Measurements from ENCODE around the gene CCDC97. TPM values are rescaled to one million over a fixed set of nuclear protein-coding genes. Genes with fewer than 3 reads are reported as not detected.

Gene CCDC97
- total RNA-seq, 2 donors from 2014 or later = 28.8 to 33.4 TPM

- peak; percentile 3 to 11 for ATAC-seq (replicated peaks in 1 of 2)
- Mint-ChIP-seq H3K27me3 (ENCODE audit: low read depth) (no peaks in the 10 kb centered on the region), H3K36me3 (ENCODE audit: insufficient read depth in 2 of 2) (peaks cover 12 to 19% of the 10 kb centered on the region in 2 donors), H3K4me3 (no peak overlapping the region), H3K9me3 (no peaks in the 10 kb centered on the region), H3K27ac (no peak overlapping the region), H3K4me1 (ENCODE audit: low read depth) (peaks cover 16% of the 10 kb centered on the region)
- no peak for DNase-seq
Observed at GRCh38 chr19:41318696-41319499, 8.9 kb downstream of the CCDC97 start.

- peaks cover 12 to 19% of the 10 kb centered on the region in 2 donors for H3K36me3 Mint-ChIP-seq (ENCODE audit: insufficient read depth in 2 of 2)
- H3K27me3 Mint-ChIP-seq (ENCODE audit: low read depth) = no peaks in the 10 kb centered on the region
- no peak overlapping the region for H3K27ac Mint-ChIP-seq
- no peak overlapping the region for H3K4me3 Mint-ChIP-seq
- peaks cover 22% of the 10 kb centered on the region for H3K4me1 Mint-ChIP-seq (ENCODE audit: low read depth)
- DNase-seq (no peak), ATAC-seq (replicated peaks in 1 of 2) (peak in 1 of 2 donors; percentile 2)
- no peaks in the 10 kb centered on the region for H3K9me3 Mint-ChIP-seq
Observed at GRCh38 chr19:41319500-41320184, 9.7 kb downstream of the CCDC97 start.

DNA sequence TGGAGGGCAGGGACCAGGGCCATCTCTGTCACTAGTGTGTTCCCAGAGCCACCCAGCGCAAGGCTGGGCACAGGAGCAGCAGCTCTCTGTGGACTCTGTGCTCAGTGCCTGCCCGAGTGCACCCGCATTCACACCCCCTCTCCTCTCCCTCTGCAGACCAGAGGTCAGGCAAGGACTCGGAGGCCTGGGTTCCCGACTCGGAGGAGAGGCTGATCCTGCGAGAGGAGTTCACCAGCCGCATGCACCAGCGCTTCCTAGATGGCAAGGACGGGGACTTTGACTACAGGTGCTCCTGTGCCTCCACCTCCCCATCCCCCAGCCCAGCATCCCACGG is 10.2 kb downstream of the CCDC97 start:
- H3K4me1 Mint-ChIP-seq (ENCODE audit: low read depth) = peaks cover 27% of the 10 kb centered on the region
- no peaks in the 10 kb centered on the region for H3K27me3 Mint-ChIP-seq (ENCODE audit: low read depth)

GRCh38 chr19:41320568-41320967 is 10.6 kb downstream of the CCDC97 start:
- no peak for DNase-seq
- Mint-ChIP-seq H3K36me3 (ENCODE audit: insufficient read depth in 2 of 2) (peaks cover 12 to 19% of the 10 kb centered on the region in 2 donors), H3K27ac (no peak overlapping the region), H3K9me3 (no peaks in the 10 kb centered on the region), H3K4me3 (no peak overlapping the region), H3K4me1 (ENCODE audit: low read depth) (peaks cover 31% of the 10 kb centered on the region), H3K27me3 (ENCODE audit: low read depth) (no peaks in the 10 kb centered on the region)
- ATAC-seq (replicated peaks in 1 of 2) = no peak

More for the DNA sequence above, 10.2 kb downstream of the CCDC97 start:
- H3K36me3 Mint-ChIP-seq (ENCODE audit: insufficient read depth in 2 of 2) = peaks cover 12 to 19% of the 10 kb centered on the region in 2 donors
- H3K4me3 Mint-ChIP-seq = no peak overlapping the region
- no peak for DNase-seq
- ATAC-seq (replicated peaks in 1 of 2) = no peak
- H3K27ac Mint-ChIP-seq = no peak overlapping the region
- H3K9me3 Mint-ChIP-seq = no peaks in the 10 kb centered on the region

- Mint-ChIP-seq H3K4me3 (no peak overlapping the region), H3K27ac (peak overlapping the region; percentile 51), H3K4me1 (ENCODE audit: low read depth) (peaks cover 34% of the 10 kb centered on the region), H3K36me3 (ENCODE audit: insufficient read depth in 2 of 2) (peaks cover 10 to 21% of the 10 kb centered on the region in 2 donors), H3K27me3 (ENCODE audit: low read depth) (no peaks in the 10 kb centered on the region), H3K9me3 (no peaks in the 10 kb centered on the region)
- DNase-seq (no peak), ATAC-seq (replicated peaks in 1 of 2) (no peak)
Observed at GRCh38 chr19:41321204-41321599, 11.2 kb downstream of the CCDC97 start.

- H3K36me3 Mint-ChIP-seq (ENCODE audit: insufficient read depth in 2 of 2) = peaks cover 12 to 23% of the 10 kb centered on the region in 2 donors
Observed at GRCh38 chr19:41321600-41322270, 11.8 kb downstream of the CCDC97 start.

GRCh38 chr19:41322451-41322850 is 12.5 kb downstream of the CCDC97 start:
- H3K4me1 Mint-ChIP-seq (ENCODE audit: low read depth) = peaks cover 45% of the 10 kb centered on the region
- no peaks in the 10 kb centered on the region for H3K27me3 Mint-ChIP-seq (ENCODE audit: low read depth)
- peak overlapping the region; percentile 48 for H3K27ac Mint-ChIP-seq
- ATAC-seq (replicated peaks in 1 of 2) = no peak
- H3K9me3 Mint-ChIP-seq = no peaks in the 10 kb centered on the region
- no peak for DNase-seq
- peaks cover 7 to 15% of the 10 kb centered on the region in 2 donors for H3K36me3 Mint-ChIP-seq (ENCODE audit: insufficient read depth in 2 of 2)
- H3K4me3 Mint-ChIP-seq = no peak overlapping the region

More at GRCh38 chr19:41321600-41322270, 11.8 kb downstream of the CCDC97 start:
- DNase-seq (peak in 1 of 2 donors; percentile 20), ATAC-seq (replicated peaks in 1 of 2) (no peak)
- Mint-ChIP-seq H3K27me3 (ENCODE audit: low read depth) (no peaks in the 10 kb centered on the region), H3K9me3 (no peaks in the 10 kb centered on the region), H3K4me3 (no peak overlapping the region), H3K4me1 (ENCODE audit: low read depth) (peaks cover 39% of the 10 kb centered on the region), H3K27ac (peak overlapping the region; percentile 51)

- Mint-ChIP-seq H3K36me3 (ENCODE audit: insufficient read depth in 2 of 2) (peaks cover 5 to 13% of the 10 kb centered on the region in 2 donors), H3K4me1 (ENCODE audit: low read depth) (peaks cover 50% of the 10 kb centered on the region), H3K27me3 (ENCODE audit: low read depth) (no peaks in the 10 kb centered on the region), H3K9me3 (no peaks in the 10 kb centered on the region), H3K27ac (peak overlapping the region; percentile 48), H3K4me3 (no peak overlapping the region)
- DNase-seq (no peak), ATAC-seq (replicated peaks in 1 of 2) (no peak)
Observed at GRCh38 chr19:41323023-41323422, 13.1 kb downstream of the CCDC97 start.

DNA sequence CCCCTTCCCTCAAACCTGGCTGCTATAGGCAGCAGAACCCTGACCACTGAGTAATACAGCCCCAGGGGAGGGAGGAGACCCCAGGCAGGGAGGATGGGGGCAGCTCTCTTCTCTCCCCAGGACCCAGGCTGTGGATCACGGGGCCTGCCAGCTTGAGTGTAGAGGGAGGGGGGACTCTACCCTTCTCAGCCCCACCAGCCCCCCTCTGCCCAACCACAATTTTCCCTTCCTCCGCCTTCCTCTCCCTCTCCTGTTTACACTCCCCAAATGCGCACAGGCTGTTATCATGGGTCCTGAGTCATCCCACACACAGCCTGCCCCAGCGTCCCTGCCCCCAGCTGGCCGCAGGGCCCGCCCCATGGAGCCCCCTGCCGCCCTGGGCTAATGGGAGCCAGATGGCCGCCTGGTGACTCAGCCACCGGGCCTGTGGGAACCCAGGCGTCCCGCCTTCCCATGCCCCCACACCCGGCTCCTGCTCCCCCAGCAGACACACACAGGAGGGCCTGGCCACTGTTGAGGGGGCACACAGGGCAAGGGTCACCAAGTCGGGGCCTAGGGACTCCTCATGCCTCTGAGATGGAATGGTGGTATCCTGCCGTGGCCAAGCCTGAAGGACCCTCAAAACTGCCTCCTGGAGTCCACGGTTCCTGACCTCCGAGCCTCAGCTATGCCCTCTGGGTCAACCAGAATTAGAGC is 13.6 kb downstream of the CCDC97 start:
- Mint-ChIP-seq H3K4me1 (ENCODE audit: low read depth) (peaks cover 55% of the 10 kb centered on the region), H3K27me3 (ENCODE audit: low read depth) (no peaks in the 10 kb centered on the region), H3K4me3 (no peak overlapping the region), H3K36me3 (ENCODE audit: insufficient read depth in 2 of 2) (peaks cover 5 to 14% of the 10 kb centered on the region in 2 donors), H3K9me3 (no peaks in the 10 kb centered on the region), H3K27ac (peak overlapping the region; percentile 48)
- no peak for DNase-seq
- ATAC-seq (replicated peaks in 1 of 2) = no peak

- no peaks in the 10 kb centered on the region for H3K9me3 Mint-ChIP-seq
- DNase-seq = no peak
- H3K27me3 Mint-ChIP-seq (ENCODE audit: low read depth) = no peaks in the 10 kb centered on the region
- ATAC-seq (replicated peaks in 1 of 2) = no peak
- H3K4me3 Mint-ChIP-seq = no peak overlapping the region
- H3K27ac Mint-ChIP-seq = peak overlapping the region; percentile 95
- H3K4me1 Mint-ChIP-seq (ENCODE audit: low read depth) = peaks cover 60% of the 10 kb centered on the region
- H3K36me3 Mint-ChIP-seq (ENCODE audit: insufficient read depth in 2 of 2) = peaks cover 6 to 19% of the 10 kb centered on the region in 2 donors
Observed at GRCh38 chr19:41324231-41324702, 14.3 kb downstream of the CCDC97 start.

DNA sequence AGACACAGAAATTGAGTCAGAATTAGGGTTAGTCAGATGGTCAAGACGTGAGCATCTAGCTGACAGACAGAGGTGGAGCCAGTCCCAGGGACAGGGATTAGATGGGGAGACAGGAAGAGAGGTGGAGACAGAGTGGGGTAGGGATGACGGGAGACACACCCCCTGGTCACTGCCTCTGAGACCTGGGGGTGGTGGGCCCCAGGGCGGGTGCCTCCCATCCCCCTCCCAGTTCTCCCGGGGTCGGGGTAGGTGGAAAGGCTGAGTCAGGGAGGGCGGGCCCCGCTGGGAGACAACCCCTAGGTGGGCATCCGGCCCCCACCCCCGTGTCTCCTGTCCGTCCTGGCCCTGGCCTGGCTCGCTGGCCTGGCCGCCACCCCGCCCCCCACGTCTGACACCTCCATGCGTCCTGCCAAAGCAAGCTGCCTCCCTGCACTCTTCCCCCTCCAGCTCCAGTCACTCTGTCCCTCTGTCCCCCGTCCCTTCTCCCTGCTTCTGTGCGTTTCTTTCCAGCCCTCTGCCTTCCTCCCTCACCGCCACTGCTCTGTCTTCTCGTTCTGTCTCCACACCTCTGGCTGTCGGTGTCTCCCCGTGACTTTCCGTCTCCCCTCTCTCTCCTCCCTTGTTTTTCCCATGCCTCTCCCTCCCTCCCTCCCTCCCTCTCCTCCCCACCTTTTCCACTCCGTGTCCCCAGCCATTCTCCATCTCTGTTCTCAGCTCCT is 15.1 kb downstream of the CCDC97 start:
- ATAC-seq (replicated peaks in 1 of 2) = no peak
- peaks cover 59% of the 10 kb centered on the region for H3K4me1 Mint-ChIP-seq (ENCODE audit: low read depth)
- no peak for DNase-seq
- H3K27me3 Mint-ChIP-seq (ENCODE audit: low read depth) = no peaks in the 10 kb centered on the region
- H3K4me3 Mint-ChIP-seq = peak overlapping the region in 1 of 2 donors; percentile 52
- H3K27ac Mint-ChIP-seq = peak overlapping the region; percentile 95
- H3K36me3 Mint-ChIP-seq (ENCODE audit: insufficient read depth in 2 of 2) = peaks cover 6 to 19% of the 10 kb centered on the region in 2 donors
- no peaks in the 10 kb centered on the region for H3K9me3 Mint-ChIP-seq

GRCh38 chr19:41325640-41325946 is 15.6 kb downstream of the CCDC97 start:
- DNase-seq (no peak), ATAC-seq (replicated peaks in 1 of 2) (no peak)
- Mint-ChIP-seq H3K27ac (peak overlapping the region; percentile 47), H3K4me3 (no peak overlapping the region), H3K36me3 (ENCODE audit: insufficient read depth in 2 of 2) (peaks cover 9 to 21% of the 10 kb centered on the region in 2 donors), H3K4me1 (ENCODE audit: low read depth) (peaks cover 62% of the 10 kb centered on the region), H3K9me3 (no peaks in the 10 kb centered on the region), H3K27me3 (ENCODE audit: low read depth) (no peaks in the 10 kb centered on the region)

Measured in activated T-cell treated with anti-CD3 and anti-CD28 coated beads, Interleukin-2, amount 50 U/mL, for 72 hours (primary cell).